Posterior vena cava (tissue), 2 donors: ENCODE data around the gene PHF11. TPM values are rescaled to one million over a fixed set of nuclear protein-coding genes. Genes with fewer than 3 reads are reported as not detected.

ENCODE experiments used
- DNase-seq: peaks from one replicate; pipeline ENCODE4 v3.0.0-alpha.2; 2020; ENCODE audit warnings: low spot score
- intact Hi-C, 2 donors: fragments of 100-400 bp; cut with DNase I; formaldehyde crosslinking; loops; one replicate each; pipeline versions ENCODE4 v1.14.1 to v1.14.2; 2022 to 2023
- long read RNA-seq, 2 donors: library from polyadenylated mRNA; unstranded; transcript quantifications; one replicate each; pipeline ENCODE4 v2.0.0, GENCODE V29; 2020 to 2021
- total RNA-seq, 2 donors: library from RNA; stranded (reverse); fragmentation: NEBNext Ultra II Directional; extraction: Animal tissue kit (Norgen Biotek cat#: 25700); gene quantifications; one replicate each; pipeline ENCODE4 v1.2.1, GENCODE V29; 2021
- donor health status: DM: yes; HTN: yes; CAD: no.
- donor health status: DM: yes; HTN: yes; CAD: no.

The PHF11 gene
- total RNA-seq: 10 to 100 TPM; 49.8 to 54.1 TPM
- long read RNA-seq, donor 1, transcript PHF11-202 (10 exons, 1,359 nt): major isoform, 9 of 17 reads
- long read RNA-seq, donor 1, partial matches to known transcripts: 2 of 17 reads
- long read RNA-seq, donor 1, other reads (novel, unspliced or antisense): 4 of 17 reads
- long read RNA-seq, donor 2, transcript PHF11-203 (9 exons, 903 nt): minor isoform, 12 of 55 reads
- long read RNA-seq, donor 2, transcript PHF11-202 (10 exons, 1,359 nt): major isoform, 35 of 55 reads
- long read RNA-seq, donor 2, partial matches to known transcripts: 3 of 55 reads
- long read RNA-seq, donor 2, other reads (novel, unspliced or antisense): 5 of 55 reads

DNA sequence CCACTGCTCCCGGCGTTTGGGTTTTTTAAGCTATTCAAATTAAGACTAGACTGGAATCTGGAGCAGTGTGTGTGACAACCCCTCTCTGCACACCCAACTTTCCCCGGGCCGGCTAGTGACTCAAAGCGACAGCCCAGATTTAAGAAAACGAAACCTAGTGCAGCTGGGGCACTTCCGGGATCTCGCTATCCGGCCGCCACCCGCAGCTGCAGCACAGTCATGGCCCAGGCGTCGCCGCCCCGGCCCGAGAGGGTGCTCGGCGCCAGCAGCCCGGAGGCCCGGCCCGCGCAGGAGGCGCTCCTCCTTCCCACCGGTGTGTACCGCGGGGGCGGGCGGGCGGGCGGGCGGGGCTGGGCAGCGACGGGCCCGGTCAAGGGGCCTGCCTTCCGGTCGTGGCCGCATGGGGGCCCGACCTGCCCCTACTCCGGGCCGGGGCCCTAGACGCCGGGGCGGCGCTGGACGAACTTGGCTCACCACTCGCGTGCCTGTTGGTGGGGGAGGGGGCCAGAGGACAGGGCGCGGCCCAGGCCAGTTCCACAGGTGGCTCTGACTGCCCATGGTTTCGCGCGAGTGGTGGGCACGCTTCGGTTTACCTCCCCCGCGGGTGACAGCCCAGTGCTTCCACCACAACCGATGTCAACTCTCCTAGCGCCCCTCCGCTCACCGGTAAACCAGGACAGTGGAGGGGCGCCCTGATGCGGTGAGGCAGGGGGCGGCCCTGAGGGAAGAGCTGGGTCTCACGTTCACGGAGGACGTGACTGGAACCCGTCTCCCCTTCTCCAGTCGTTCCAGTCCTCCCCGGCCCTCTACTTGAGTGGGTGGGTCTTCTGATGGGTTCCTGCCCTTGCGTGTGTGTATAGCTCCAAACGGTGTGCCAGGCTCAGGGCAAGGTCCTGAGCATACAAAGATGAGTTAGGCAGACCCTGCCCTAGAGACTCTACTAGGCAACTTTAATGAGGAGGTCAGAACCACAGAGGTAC is at the start of gene PHF11:
Gene PHF11 (plus strand): TSS at position 171 of the 980 bp plus-strand sequence. CDS start 49 bp downstream, at position 220.
- DNase-seq: peak; percentile 95

GRCh38 chr13:49446473-49446872 is 49.3 kb upstream of the PHF11 start:
- intact Hi-C loops: no loop called here

More for the DNA sequence above, at the start of gene PHF11:
- intact Hi-C loops: no loop called here

GRCh38 chr13:49448753-49449152 is 47.0 kb upstream of the PHF11 start:
- intact Hi-C loops: no loop called here
- no peak for DNase-seq

More at GRCh38 chr13:49446473-49446872, 49.3 kb upstream of the PHF11 start:
- no peak for DNase-seq

DNA sequence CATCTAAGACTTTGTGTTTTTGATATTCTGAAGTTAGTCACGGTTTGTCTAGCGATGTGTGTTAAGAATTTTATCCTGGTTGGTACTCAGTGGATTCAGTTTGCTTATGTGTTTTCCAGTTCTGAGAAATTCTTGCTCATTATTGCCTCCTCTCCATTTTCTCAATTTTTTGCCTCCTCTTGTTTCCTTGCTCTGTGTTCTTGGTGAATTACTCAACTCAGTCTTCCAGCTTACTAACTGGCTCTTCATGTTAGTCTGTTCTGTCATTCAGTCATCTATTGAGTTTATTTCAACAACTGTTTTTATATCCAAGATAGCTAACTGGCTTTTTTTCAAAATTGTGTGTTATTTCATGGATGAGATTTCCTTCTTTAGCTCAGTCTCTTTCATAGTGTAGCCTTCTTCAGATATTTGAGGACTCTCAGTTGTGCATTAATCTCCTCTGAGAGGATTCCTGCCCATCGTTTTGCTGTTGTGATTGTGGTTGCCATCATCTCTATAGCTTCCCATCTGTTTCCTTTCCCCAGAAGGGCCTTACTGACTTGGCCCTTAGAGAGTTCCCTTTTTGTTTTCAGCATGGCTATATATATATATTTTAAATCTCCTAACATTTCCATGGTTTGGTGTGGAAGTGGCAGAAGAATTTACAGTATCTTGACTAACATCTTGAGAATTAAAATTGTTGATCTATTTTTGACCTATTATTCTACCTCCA is 45.5 kb upstream of the PHF11 start:
- no peak for DNase-seq
- intact Hi-C loops: no loop called here

DNA sequence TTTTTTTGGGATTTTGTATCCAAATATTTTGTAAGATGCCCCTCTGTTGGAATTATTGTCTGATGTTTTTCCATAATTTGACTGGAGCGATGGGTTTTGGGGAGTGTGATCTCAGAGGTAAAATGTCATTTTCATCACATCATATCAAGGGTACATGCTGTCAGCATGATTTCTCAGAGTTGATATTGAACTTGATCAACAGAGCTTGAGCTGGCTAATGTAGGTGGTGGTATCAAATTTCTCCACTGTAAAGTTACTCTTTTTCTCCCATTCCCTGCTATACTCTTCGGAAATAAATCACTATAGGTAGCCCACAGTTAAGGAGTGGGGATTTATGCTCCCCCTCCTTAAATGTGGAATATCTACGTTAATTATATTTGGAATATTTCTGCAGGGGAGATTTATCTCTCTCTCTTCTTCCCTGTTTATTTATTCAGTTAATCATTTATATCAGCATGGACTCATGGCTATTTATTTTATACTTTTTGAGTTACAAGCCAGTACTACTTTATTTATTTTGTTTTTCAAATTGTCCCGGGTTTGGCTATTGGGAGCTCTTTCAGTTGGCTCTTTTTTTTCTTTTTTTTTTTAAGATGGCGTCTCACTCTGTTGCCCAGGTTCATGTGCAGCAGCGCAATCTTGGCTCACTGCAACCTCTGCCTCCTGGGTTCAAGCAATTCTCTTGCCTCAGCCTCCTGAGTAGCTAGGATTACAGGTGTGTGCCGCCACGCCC is 42.9 kb upstream of the PHF11 start:
- intact Hi-C loops: no loop called here
- DNase-seq: no peak

DNA sequence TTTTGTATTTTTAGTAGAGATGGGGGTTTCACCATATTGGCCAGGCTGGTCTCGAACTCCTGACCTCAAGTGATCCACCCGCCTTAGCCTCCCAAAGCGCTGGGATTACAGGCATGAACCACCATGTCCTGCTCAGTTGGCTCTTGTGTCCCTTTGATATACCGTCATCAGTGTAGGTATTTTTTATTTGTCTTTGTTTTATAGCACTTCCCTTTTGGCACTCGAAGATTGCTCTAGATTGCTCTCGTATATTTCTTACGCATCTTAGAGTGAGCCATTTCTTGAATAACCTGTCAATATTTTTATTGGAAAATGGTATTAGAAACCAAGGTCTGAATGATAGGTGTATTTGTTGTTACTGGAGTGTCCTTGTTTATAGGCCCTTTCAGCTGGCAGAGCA is 42.3 kb upstream of the PHF11 start:
- DNase-seq: no peak
- intact Hi-C loops: no loop called here

GRCh38 chr13:49454388-49455006 is 41.3 kb upstream of the PHF11 start:
- intact Hi-C loops: no loop called here
- DNase-seq: no peak

GRCh38 chr13:49455007-49455398 is 40.8 kb upstream of the PHF11 start:
- intact Hi-C loops: no loop called here
- DNase-seq: no peak

DNA sequence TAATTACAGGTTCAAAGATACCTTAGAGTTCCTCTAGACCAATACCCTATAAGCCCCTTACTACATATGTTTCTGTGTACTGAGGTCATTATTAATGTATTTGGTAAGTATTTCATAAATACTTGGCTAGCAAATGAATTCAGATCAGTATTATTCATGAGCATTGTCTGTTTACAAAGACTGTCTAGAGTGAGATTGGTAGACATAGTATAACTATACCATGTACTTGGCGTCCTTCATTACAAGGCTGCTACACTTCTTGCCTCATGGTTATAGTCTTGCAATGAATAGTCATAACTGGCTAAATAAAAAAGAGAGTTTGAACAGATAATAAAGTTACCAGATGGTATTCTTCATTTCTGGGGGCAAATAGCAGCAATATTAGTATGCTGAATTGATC is 39.6 kb upstream of the PHF11 start:
- intact Hi-C loops: no loop called here
- DNase-seq: no peak

DNA sequence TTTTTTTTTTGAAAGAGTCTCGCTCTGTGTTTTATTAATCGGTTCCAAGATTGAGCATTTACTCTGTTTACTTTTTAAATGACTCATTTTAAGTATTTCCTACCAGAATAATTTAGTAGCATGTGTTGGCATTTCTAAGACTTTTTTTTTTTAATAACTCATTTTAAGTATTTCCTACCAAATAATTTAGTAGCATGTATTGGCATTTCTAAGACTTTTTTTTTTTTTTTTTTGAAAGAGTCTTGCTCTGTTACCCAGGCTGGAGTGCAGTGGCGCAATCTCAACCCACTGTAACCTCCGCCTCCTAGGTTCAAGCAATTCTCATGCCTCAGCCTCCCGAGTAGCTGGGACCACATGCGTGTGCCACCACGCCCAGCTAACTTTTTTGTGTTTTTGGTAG is 38.5 kb upstream of the PHF11 start:
- intact Hi-C loops: no loop called here
- no peak for DNase-seq

- no peak for DNase-seq
- intact Hi-C loops: no loop called here
Observed at GRCh38 chr13:49459580-49459979, 36.2 kb upstream of the PHF11 start.

GRCh38 chr13:49464085-49464484 is 31.7 kb upstream of the PHF11 start:
- intact Hi-C loops: no loop called here
- DNase-seq: no peak

- no peak for DNase-seq
Observed at GRCh38 chr13:49464621-49465325, 31.0 kb upstream of the PHF11 start.

GRCh38 chr13:49466292-49466838 is 29.4 kb upstream of the PHF11 start:
- no peak for DNase-seq
- intact Hi-C loops: no loop called here

More at GRCh38 chr13:49464621-49465325, 31.0 kb upstream of the PHF11 start:
- intact Hi-C loops: no loop called here

- DNase-seq: no peak
- intact Hi-C loops: no loop called here
Observed at GRCh38 chr13:49472186-49472585, 23.6 kb upstream of the PHF11 start.

DNA sequence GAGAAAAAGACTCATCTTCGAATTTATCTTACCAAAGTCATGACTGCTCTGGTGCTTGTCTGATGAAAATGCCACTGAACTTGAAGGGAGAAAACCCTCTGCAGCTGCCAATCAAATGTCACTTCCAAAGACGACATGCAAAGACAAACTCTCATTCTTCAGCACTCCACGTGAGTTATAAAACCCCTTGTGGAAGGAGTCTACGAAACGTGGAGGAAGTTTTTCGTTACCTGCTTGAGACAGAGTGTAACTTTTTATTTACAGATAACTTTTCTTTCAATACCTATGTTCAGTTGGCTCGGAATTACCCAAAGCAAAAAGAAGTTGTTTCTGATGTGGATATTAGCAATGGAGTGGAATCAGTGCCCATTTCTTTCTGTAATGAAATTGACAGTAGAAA is 19.2 kb upstream of the PHF11 start:
- intact Hi-C loops: no loop called here
- no peak for DNase-seq

GRCh38 chr13:49481788-49482187 is 14.0 kb upstream of the PHF11 start:
- intact Hi-C loops: no loop called here
- no peak for DNase-seq

DNA sequence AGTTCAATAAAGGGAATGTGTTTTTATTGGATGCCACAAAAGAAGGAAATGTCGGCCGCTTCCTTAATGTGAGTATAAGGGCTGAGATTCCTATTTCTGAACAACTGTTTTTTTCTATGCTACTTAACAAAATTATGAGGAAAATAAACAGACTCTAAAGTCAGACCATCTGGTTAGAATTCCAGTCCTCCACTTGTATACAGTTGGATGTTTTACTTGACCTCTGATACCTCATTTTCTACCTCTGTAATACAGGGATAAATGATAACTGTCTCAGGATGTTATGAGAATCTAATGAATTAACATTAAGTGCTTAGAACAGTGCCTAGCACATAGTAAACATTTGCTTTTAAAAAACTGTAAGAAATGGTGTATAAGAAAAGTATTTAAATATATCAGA is 7.2 kb upstream of the PHF11 start:
- no peak for DNase-seq
- intact Hi-C loops: no loop called here
